ENCODE measurements around the gene FAM135A.

FAM135A gene

GRCh38 chr6:70574643-70575042 is 161.3 kb downstream of the FAM135A start:
- no peak for DNase-seq (ENCODE audit: low read depth)
- H3K4me3 ChIP-seq (ENCODE audit: control insufficient read depth, low read depth, low read length) = no peak overlapping the region
- no peak for TF ChIP-seq CTCF (IDR thresholded peaks at IDR 0.05; ENCODE audit: control insufficient read depth, insufficient read depth, low read depth, low read length, missing control alignments)

- TF ChIP-seq CTCF (IDR thresholded peaks at IDR 0.05; ENCODE audit: control insufficient read depth, insufficient read depth, low read depth, low read length, missing control alignments) = no peak
- H3K4me3 ChIP-seq (ENCODE audit: control insufficient read depth, low read depth, low read length) = no peak overlapping the region
- DNase-seq (ENCODE audit: low read depth) = no peak
Measured at GRCh38 chr6:70575899-70576495, 162.7 kb downstream of the FAM135A start.

GRCh38 chr6:70586114-70586513 is 172.8 kb downstream of the FAM135A start:
- TF ChIP-seq CTCF (IDR thresholded peaks at IDR 0.05; ENCODE audit: control insufficient read depth, insufficient read depth, low read depth, low read length, missing control alignments) = no peak
- no peak for DNase-seq (ENCODE audit: low read depth)
- H3K4me3 ChIP-seq (ENCODE audit: control insufficient read depth, low read depth, low read length) = no peak overlapping the region

- TF ChIP-seq CTCF (IDR thresholded peaks at IDR 0.05; ENCODE audit: control insufficient read depth, insufficient read depth, low read depth, low read length, missing control alignments) = no peak
- DNase-seq (ENCODE audit: low read depth) = no peak
- H3K4me3 ChIP-seq (ENCODE audit: control insufficient read depth, low read depth, low read length) = no peak overlapping the region
Measured at GRCh38 chr6:70590400-70590799, 177.1 kb downstream of the FAM135A start.

GRCh38 chr6:70592391-70593117 is 179.2 kb downstream of the FAM135A start:
- H3K4me3 ChIP-seq (ENCODE audit: control insufficient read depth, low read depth, low read length) = no peak overlapping the region
- no peak for DNase-seq (ENCODE audit: low read depth)
- TF ChIP-seq CTCF (IDR thresholded peaks at IDR 0.05; ENCODE audit: control insufficient read depth, insufficient read depth, low read depth, low read length, missing control alignments) = no peak

GRCh38 chr6:70593118-70593486 is 179.8 kb downstream of the FAM135A start:
- no peak overlapping the region for H3K4me3 ChIP-seq (ENCODE audit: control insufficient read depth, low read depth, low read length)
- no peak for TF ChIP-seq CTCF (IDR thresholded peaks at IDR 0.05; ENCODE audit: control insufficient read depth, insufficient read depth, low read depth, low read length, missing control alignments)
- no peak for DNase-seq (ENCODE audit: low read depth)

Measured in AG09309 (cell line).